MM.1S (cell line): ENCODE measurements around the gene RSRC2.

ENCODE experiments used
- EZH2 ChIP-seq: fragments of 300-600 bp; sonication (generic); optimal IDR thresholded peaks from 2 replicates; pipeline ENCODE3; 2017; ENCODE audit warnings: low read depth, mild to moderate bottlenecking, antibody characterized with exemption, low read length, mixed read lengths
- TF ChIP-seq, protein P1 (sequence below): fragments of 300-600 bp; sonication (generic); IDR thresholded peaks from 2 replicates; pipeline ENCODE4 v1.5.1; 2016; ENCODE audit warnings: antibody characterized with exemption, low read length, mixed read lengths

DNA sequence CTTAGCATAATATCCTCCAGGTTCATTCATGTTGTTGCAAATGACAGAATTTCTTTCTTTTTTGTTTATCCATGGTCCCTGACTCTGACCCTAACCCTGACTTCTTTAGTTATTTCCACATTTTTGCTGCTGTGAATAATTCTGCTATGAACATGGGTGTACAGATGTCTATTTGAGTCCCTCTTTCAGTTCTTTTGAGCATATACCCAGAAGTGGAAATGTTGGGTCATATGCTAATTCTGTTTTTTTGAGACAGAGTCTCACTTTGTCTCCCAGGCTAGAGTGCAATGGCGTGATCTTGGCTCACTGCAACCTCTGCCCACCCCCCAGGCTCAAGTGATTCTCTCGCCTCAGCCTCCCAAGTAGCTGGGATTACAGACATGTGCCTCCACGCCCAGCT lies 33.4 kb upstream of the RSRC2 start:
- TF ChIP-seq, protein P1, sequence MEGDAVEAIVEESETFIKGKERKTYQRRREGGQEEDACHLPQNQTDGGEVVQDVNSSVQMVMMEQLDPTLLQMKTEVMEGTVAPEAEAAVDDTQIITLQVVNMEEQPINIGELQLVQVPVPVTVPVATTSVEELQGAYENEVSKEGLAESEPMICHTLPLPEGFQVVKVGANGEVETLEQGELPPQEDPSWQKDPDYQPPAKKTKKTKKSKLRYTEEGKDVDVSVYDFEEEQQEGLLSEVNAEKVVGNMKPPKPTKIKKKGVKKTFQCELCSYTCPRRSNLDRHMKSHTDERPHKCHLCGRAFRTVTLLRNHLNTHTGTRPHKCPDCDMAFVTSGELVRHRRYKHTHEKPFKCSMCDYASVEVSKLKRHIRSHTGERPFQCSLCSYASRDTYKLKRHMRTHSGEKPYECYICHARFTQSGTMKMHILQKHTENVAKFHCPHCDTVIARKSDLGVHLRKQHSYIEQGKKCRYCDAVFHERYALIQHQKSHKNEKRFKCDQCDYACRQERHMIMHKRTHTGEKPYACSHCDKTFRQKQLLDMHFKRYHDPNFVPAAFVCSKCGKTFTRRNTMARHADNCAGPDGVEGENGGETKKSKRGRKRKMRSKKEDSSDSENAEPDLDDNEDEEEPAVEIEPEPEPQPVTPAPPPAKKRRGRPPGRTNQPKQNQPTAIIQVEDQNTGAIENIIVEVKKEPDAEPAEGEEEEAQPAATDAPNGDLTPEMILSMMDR = no peak
- TF ChIP-seq EZH2 = no peak
